PC-3 (cell line): ENCODE measurements around the gene VSTM4. TPM values are rescaled to one million over a fixed set of nuclear protein-coding genes. Genes with fewer than 3 reads are reported as not detected.

Experiments
- ATAC-seq: fragments of 200-7000 bp; cut with Tn5 transposase; 2 replicates; pipeline ENCODE4 v1.9.1; 2020; ENCODE audit warnings: mild to moderate bottlenecking, moderate library complexity
- BruUV-seq: library from RNA; stranded (reverse); fragments of 400-500 nt; replicated peaks from 2 replicates; lab custom pipeline; 2021; lab: Mats Ljungman, UMichigan
- CTCF ChIA-PET: fragments of 300-600 bp; sonication (Branson Sonifier 250); formaldehyde crosslinking; loops from one replicate; lab custom pipeline; 2022; ENCODE audit warnings: antibody characterized with exemption; lab: Charles Lee
- POLR2A ChIA-PET: fragments of 300-600 bp; sonication (Branson Sonifier 250); formaldehyde crosslinking; loops from one replicate; lab custom pipeline; 2022; ENCODE audit warnings: antibody characterized with exemption; ENCODE audit not compliant: unreplicated experiment; lab: Charles Lee
- DNase-seq: peaks from one replicate; pipeline ENCODE4 v3.0.0-alpha.2; 2015
- H2AFZ ChIP-seq: fragments of 300-600 bp; sonication (generic); 2 replicates; pipeline ENCODE4 v1.6.0; 2016; ENCODE audit warnings: antibody characterized with exemption, low read length
- H3F3A ChIP-seq: fragments of 300-600 bp; sonication (generic); one replicate; pipeline ENCODE4 v1.6.0; 2017; ENCODE audit warnings: antibody characterized with exemption, low read length, control low read depth, mild to moderate bottlenecking; ENCODE audit not compliant: unreplicated experiment
- H3K27ac ChIP-seq: fragments of 300-600 bp; sonication (generic); 2 replicates; pipeline ENCODE4 v1.5.1; 2016; ENCODE audit warnings: mild to moderate bottlenecking, low read length
- H3K27me3 ChIP-seq: fragments of 300-600 bp; sonication (generic); 2 replicates; pipeline ENCODE4 v1.6.1; 2016; ENCODE audit warnings: low read length, mixed read lengths
- H3K36me3 ChIP-seq: fragments of 300-600 bp; sonication (generic); 2 replicates; pipeline ENCODE4 v1.6.1; 2016; ENCODE audit warnings: low read depth, mixed run types, low read length, mixed read lengths
- H3K4me1 ChIP-seq: fragments of 300-600 bp; sonication (generic); 2 replicates; pipeline ENCODE4 v1.5.1; 2016; ENCODE audit warnings: low read length; ENCODE audit not compliant: insufficient read depth
- H3K4me2 ChIP-seq: fragments of 300-600 bp; sonication (generic); 2 replicates; pipeline ENCODE4 v1.6.0; 2016; ENCODE audit warnings: low read length
- H3K4me3 ChIP-seq: fragments of 300-600 bp; sonication (generic); 2 replicates; pipeline ENCODE4 v1.5.1; 2016; ENCODE audit warnings: mild to moderate bottlenecking, low read length, mixed read lengths
- H3K79me2 ChIP-seq: fragments of 300-600 bp; sonication (generic); 2 replicates; pipeline ENCODE4 v1.6.1; 2017; ENCODE audit warnings: low read length, mixed read lengths
- H3K9ac ChIP-seq: fragments of 300-600 bp; sonication (generic); 2 replicates; pipeline ENCODE4 v1.6.0; 2016; ENCODE audit warnings: mild to moderate bottlenecking, low read length
- H3K9me2 ChIP-seq: fragments of 300-600 bp; sonication (generic); replicated peaks from 2 replicates; pipeline ENCODE4 v1.6.1; 2016; ENCODE audit warnings: mixed run types, low read length, mixed read lengths
- H3K9me3 ChIP-seq: fragments of 300-600 bp; sonication (generic); 2 replicates; pipeline ENCODE4 v1.6.1; 2016; ENCODE audit warnings: low read length, mixed read lengths
- H4K20me1 ChIP-seq: fragments of 300-600 bp; sonication (generic); 2 replicates; pipeline ENCODE4 v1.6.1; 2016; ENCODE audit warnings: low read length, mixed read lengths
- CTCF ChIP-seq: fragments of 300-600 bp; sonication (generic); conservative IDR thresholded peaks from 2 replicates; pipeline ENCODE4 v1.5.1; 2017; ENCODE audit warnings: antibody characterized with exemption, low read depth, mild to moderate bottlenecking, low read length
- EZH2 ChIP-seq: fragments of 300-600 bp; sonication (generic); IDR thresholded peaks from one replicate; pipeline ENCODE4 v1.6.1; 2017; ENCODE audit warnings: antibody characterized with exemption, mild to moderate bottlenecking, low read length; ENCODE audit not compliant: unreplicated experiment
- EZH2phosphoT487 ChIP-seq: fragments of 300-600 bp; sonication (generic); IDR thresholded peaks from 2 replicates; pipeline ENCODE4 v1.6.1; 2018; ENCODE audit warnings: mild to moderate bottlenecking, antibody characterized with exemption, low read length, borderline replicate concordance
- intact Hi-C: fragments of 100-400 bp; cut with micrococcal nuclease; formaldehyde crosslinking; loops from 2 replicates; pipeline ENCODE4 v1.9.0; 2023
- total RNA-seq: library from RNA; depleted of rRNA; stranded (reverse); fragments of >200 nt; gene quantifications from 2 replicates; pipeline ENCODE4 v1.2.3, GENCODE V29; 2014

Gene VSTM4
- total RNA-seq, 1 experiment from 2014 or later, result not detected

GRCh38 chr10:49136525-49136924 lies 21.2 kb upstream of the VSTM4 start:
- Histone ChIP-seq H4K20me1 (no peaks in the 10 kb centered on the region), H3K9ac (no peak overlapping the region), H3K4me1 (peaks cover 20% of the 10 kb centered on the region), H3K27me3 (peaks cover 51% of the 10 kb centered on the region), H3K27ac (no peak overlapping the region), H3K79me2 (no peaks in the 10 kb centered on the region), H3K4me3 (no peak overlapping the region), H3F3A (no peaks in the 10 kb centered on the region), H2AFZ (no peak overlapping the region), H3K9me2 (no peaks in the 10 kb centered on the region), H3K4me2 (no peak overlapping the region), H3K9me3 (no peaks in the 10 kb centered on the region), H3K36me3 (no peaks in the 10 kb centered on the region)
- DNase-seq (no peak), ATAC-seq (no peak)
- no TSS peak for BruUV-seq
- ChIA-PET POLR2A (no interaction called here), CTCF (no interaction called here)
- TF ChIP-seq CTCF (no peak), EZH2 (no peak), EZH2phosphoT487 (no peak)
- intact Hi-C loops, result no loop called here

- H3K79me2 ChIP-seq, result no peaks in the 10 kb centered on the region
- H3K4me3 ChIP-seq, result no peak overlapping the region
- no peak for DNase-seq
- CTCF ChIA-PET, result no interaction called here
- BruUV-seq, result no TSS peak
- no peak overlapping the region for H3K4me2 ChIP-seq
- no peak overlapping the region for H3K9ac ChIP-seq
- no peaks in the 10 kb centered on the region for H4K20me1 ChIP-seq
- no peak overlapping the region for H3K27ac ChIP-seq
- H3K9me3 ChIP-seq, result no peaks in the 10 kb centered on the region
- H3K4me1 ChIP-seq, result peaks cover 20% of the 10 kb centered on the region
- intact Hi-C loops, result no loop called here
- no peak for ATAC-seq
- no peak overlapping the region for H2AFZ ChIP-seq
- H3F3A ChIP-seq, result no peaks in the 10 kb centered on the region
- POLR2A ChIA-PET, result no interaction called here
- peaks cover 58% of the 10 kb centered on the region for H3K27me3 ChIP-seq
- H3K36me3 ChIP-seq, result no peaks in the 10 kb centered on the region
- no peak for TF ChIP-seq CTCF
- no peak for TF ChIP-seq EZH2phosphoT487
- TF ChIP-seq EZH2, result no peak
- no peaks in the 10 kb centered on the region for H3K9me2 ChIP-seq
These were observed 20.4 kb upstream of the VSTM4 start for GRCh38 chr10:49135575-49136313.

- Histone ChIP-seq H3K9me2 (no peaks in the 10 kb centered on the region), H3K4me1 (peaks cover 7% of the 10 kb centered on the region), H3F3A (no peaks in the 10 kb centered on the region), H3K79me2 (no peaks in the 10 kb centered on the region), H4K20me1 (no peaks in the 10 kb centered on the region), H2AFZ (no peak overlapping the region), H3K4me2 (no peak overlapping the region), H3K4me3 (no peak overlapping the region), H3K36me3 (no peaks in the 10 kb centered on the region), H3K27ac (no peak overlapping the region), H3K9me3 (no peaks in the 10 kb centered on the region), H3K9ac (no peak overlapping the region), H3K27me3 (peaks cover 73% of the 10 kb centered on the region)
- ATAC-seq, result no peak
- intact Hi-C loops, result no loop called here
- DNase-seq, result no peak
- POLR2A ChIA-PET, result no interaction called here
- CTCF ChIA-PET, result no interaction called here
- no peak for TF ChIP-seq EZH2phosphoT487
- TF ChIP-seq CTCF, result no peak
- TF ChIP-seq EZH2, result no peak
- BruUV-seq, result no TSS peak
These were observed 19.0 kb upstream of the VSTM4 start for GRCh38 chr10:49134327-49134726.
